ENCODE measurements around the gene OGFR. TPM values are rescaled to one million over a fixed set of nuclear protein-coding genes. Genes with fewer than 3 reads are reported as not detected.

Gene OGFR
- total RNA-seq, 1 experiment from 2014 or later = 46.1 TPM

GRCh38 chr20:62771396-62772102 is 33.1 kb upstream of the OGFR start:
- POLR2A ChIA-PET (ENCODE audit: low non-redundant PET) = no interaction called here
- H3K9me3 ChIP-seq (ENCODE audit: low read depth, low read length, poor library complexity, severe bottlenecking) = no peaks in the 10 kb centered on the region
- no peaks in the 10 kb centered on the region for H3K36me3 ChIP-seq (ENCODE audit: insufficient read depth, low read length, poor library complexity, severe bottlenecking)
- no TSS peak for BruUV-seq (replicated peaks)
- no peak for DNase-seq (ENCODE audit: low spot score)
- intact Hi-C loops (cut with micrococcal nuclease; ENCODE audit: unreplicated experiment) = no loop called here
- H3K4me3 ChIP-seq (ENCODE audit: low read depth, low read length, poor library complexity, severe bottlenecking) = peak overlapping the region; percentile 76
- H3K4me1 ChIP-seq (ENCODE audit: insufficient read depth, low read length, poor library complexity, severe bottlenecking) = peaks cover 87% of the 10 kb centered on the region
- H3K27me3 ChIP-seq (replicated peaks; ENCODE audit: insufficient read depth, low read depth, low read length, poor library complexity) = no peaks in the 10 kb centered on the region
- TF ChIP-seq, protein P1, sequence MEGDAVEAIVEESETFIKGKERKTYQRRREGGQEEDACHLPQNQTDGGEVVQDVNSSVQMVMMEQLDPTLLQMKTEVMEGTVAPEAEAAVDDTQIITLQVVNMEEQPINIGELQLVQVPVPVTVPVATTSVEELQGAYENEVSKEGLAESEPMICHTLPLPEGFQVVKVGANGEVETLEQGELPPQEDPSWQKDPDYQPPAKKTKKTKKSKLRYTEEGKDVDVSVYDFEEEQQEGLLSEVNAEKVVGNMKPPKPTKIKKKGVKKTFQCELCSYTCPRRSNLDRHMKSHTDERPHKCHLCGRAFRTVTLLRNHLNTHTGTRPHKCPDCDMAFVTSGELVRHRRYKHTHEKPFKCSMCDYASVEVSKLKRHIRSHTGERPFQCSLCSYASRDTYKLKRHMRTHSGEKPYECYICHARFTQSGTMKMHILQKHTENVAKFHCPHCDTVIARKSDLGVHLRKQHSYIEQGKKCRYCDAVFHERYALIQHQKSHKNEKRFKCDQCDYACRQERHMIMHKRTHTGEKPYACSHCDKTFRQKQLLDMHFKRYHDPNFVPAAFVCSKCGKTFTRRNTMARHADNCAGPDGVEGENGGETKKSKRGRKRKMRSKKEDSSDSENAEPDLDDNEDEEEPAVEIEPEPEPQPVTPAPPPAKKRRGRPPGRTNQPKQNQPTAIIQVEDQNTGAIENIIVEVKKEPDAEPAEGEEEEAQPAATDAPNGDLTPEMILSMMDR (conservative IDR thresholded peaks at IDR 0.05; ENCODE audit: low read depth, low read length) = no peak
- TF ChIP-seq EZH2 (IDR thresholded peaks at IDR 0.05; ENCODE audit: borderline replicate concordance, low read depth, low read length, poor library complexity, severe bottlenecking) = no peak
- peak overlapping the region; percentile 95 for H3K27ac ChIP-seq (ENCODE audit: low read depth, low read length, poor library complexity, severe bottlenecking)
- CTCF ChIA-PET = no interaction called here

- peaks cover 86% of the 10 kb centered on the region for H3K4me1 ChIP-seq (ENCODE audit: insufficient read depth, low read length, poor library complexity, severe bottlenecking)
- CTCF ChIA-PET = interaction anchor here (1.4 kb wide), 1 partner anchor 19 kb away, joined by 9 read pairs; no protein-coding TSS in a partner anchor
- BruUV-seq (replicated peaks) = no TSS peak
- no peaks in the 10 kb centered on the region for H3K36me3 ChIP-seq (ENCODE audit: insufficient read depth, low read length, poor library complexity, severe bottlenecking)
- intact Hi-C loops (cut with micrococcal nuclease; ENCODE audit: unreplicated experiment) = no loop called here
- peak overlapping the region; percentile 95 for H3K27ac ChIP-seq (ENCODE audit: low read depth, low read length, poor library complexity, severe bottlenecking)
- TF ChIP-seq, protein P1 (conservative IDR thresholded peaks at IDR 0.05; ENCODE audit: low read depth, low read length) = no peak
- no peak for TF ChIP-seq EZH2 (IDR thresholded peaks at IDR 0.05; ENCODE audit: borderline replicate concordance, low read depth, low read length, poor library complexity, severe bottlenecking)
- H3K4me3 ChIP-seq (ENCODE audit: low read depth, low read length, poor library complexity, severe bottlenecking) = peak overlapping the region; percentile 76
- H3K9me3 ChIP-seq (ENCODE audit: low read depth, low read length, poor library complexity, severe bottlenecking) = no peaks in the 10 kb centered on the region
- no peak for DNase-seq (ENCODE audit: low spot score)
- H3K27me3 ChIP-seq (replicated peaks; ENCODE audit: insufficient read depth, low read depth, low read length, poor library complexity) = no peaks in the 10 kb centered on the region
- POLR2A ChIA-PET (ENCODE audit: low non-redundant PET) = no interaction called here
Measured at GRCh38 chr20:62772103-62772611, 32.5 kb upstream of the OGFR start.

DNA sequence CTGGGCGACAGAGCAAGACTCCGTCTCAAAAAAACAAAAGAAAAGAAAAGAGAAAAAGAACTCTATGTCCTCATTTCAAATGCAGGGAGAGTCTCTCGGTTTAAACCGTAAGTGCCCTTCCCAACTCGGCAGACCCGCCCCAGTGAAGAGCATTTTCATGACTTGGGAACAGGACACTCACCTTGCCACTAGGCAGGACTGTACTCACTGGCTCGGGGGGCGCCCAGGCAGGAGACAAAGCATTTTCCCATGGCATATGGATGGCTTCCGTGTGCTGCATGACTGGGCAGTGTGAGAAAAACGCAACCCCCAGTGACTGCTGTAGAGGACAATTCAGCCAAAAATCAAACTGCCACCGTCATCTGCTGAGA is 32.0 kb upstream of the OGFR start:
- ChIA-PET POLR2A (ENCODE audit: low non-redundant PET) (interaction anchor here (0.6 to 0.8 kb wide), 2 partner anchors 22 to 109 kb away, joined by 3 to 14 read pairs; no protein-coding TSS in a partner anchor), CTCF (interaction anchor here (0.6 to 1.4 kb wide), 4 partner anchors 10 to 67 kb away, joined by 3 to 9 read pairs (median 6); no protein-coding TSS in a partner anchor)
- no peak for DNase-seq (ENCODE audit: low spot score)
- TSS peak; percentile 11 for BruUV-seq (replicated peaks)
- intact Hi-C loops (cut with micrococcal nuclease; ENCODE audit: unreplicated experiment) = no loop called here
- Histone ChIP-seq H3K4me1 (ENCODE audit: insufficient read depth, low read length, poor library complexity, severe bottlenecking) (peaks cover 85% of the 10 kb centered on the region), H3K36me3 (ENCODE audit: insufficient read depth, low read length, poor library complexity, severe bottlenecking) (no peaks in the 10 kb centered on the region), H3K9me3 (ENCODE audit: low read depth, low read length, poor library complexity, severe bottlenecking) (no peaks in the 10 kb centered on the region), H3K27ac (ENCODE audit: low read depth, low read length, poor library complexity, severe bottlenecking) (peak overlapping the region; percentile 95), H3K27me3 (replicated peaks; ENCODE audit: insufficient read depth, low read depth, low read length, poor library complexity) (no peaks in the 10 kb centered on the region), H3K4me3 (ENCODE audit: low read depth, low read length, poor library complexity, severe bottlenecking) (peak overlapping the region; percentile 76)
- no peak for TF ChIP-seq EZH2 (IDR thresholded peaks at IDR 0.05; ENCODE audit: borderline replicate concordance, low read depth, low read length, poor library complexity, severe bottlenecking)
- TF ChIP-seq, protein P1 (conservative IDR thresholded peaks at IDR 0.05; ENCODE audit: low read depth, low read length) = no peak
